T-cell (primary cell): ENCODE data around the gene XRCC3. TPM values are rescaled to one million over a fixed set of nuclear protein-coding genes. Genes with fewer than 3 reads are reported as not detected.

Experiments
- ATAC-seq, 4 experiments: fragments of 200-7000 bp in 3 of 4; fragments of 150-1000 bp in 1 of 4; cut with Tn5 transposase; replicated peaks in 1 of 4; 1 replicate in 3 of 4; 2 replicates in 1 of 4; pipeline ENCODE4 v1.10.0; 2021; ENCODE audit warnings: moderate library complexity in 3 of 4, mild to moderate bottlenecking in 2 of 4, moderate number of reproducible peaks in 1 of 4
- CTCF ChIA-PET, 2 donors: fragments of 300-600 bp; sonication (Branson Sonifier 250); formaldehyde crosslinking; loops; one replicate each; lab custom pipeline; 2022; ENCODE audit warnings: antibody characterized with exemption in 2 of 2; lab: Charles Lee
- POLR2A ChIA-PET, 2 donors: fragments of 300-600 bp; sonication (Branson Sonifier 250); formaldehyde crosslinking; loops; one replicate each; lab custom pipeline; 2022; ENCODE audit warnings: antibody characterized with exemption in 2 of 2; lab: Charles Lee
- DNase-seq, 35 experiments: peaks; one replicate each; pipeline versions ENCODE4 v3.0.0 to v3.0.0-alpha.2; 2013 to 2023
- H3K27ac ChIP-seq: one replicate; pipeline ENCODE4 v1.5.1; 2013; ENCODE audit warnings: low read length
- H3K27me3 ChIP-seq, 2 experiments: replicated peaks in 1 of 2; 1 replicate in 1 of 2; 2 replicates in 1 of 2; pipeline versions ENCODE4 v1.6.1 to v1.7.0; 2013; ENCODE audit warnings: low read length in 1 of 2, mixed read lengths in 1 of 2; ENCODE audit not compliant: control insufficient read depth in 2 of 2, insufficient read depth in 2 of 2; ENCODE audit errors: extremely low read depth in 1 of 2
- H3K36me3 ChIP-seq, 2 donors: 1 replicate in 1 of 2; 2 replicates in 1 of 2; pipeline versions ENCODE4 v1.6.1 to v1.7.0; 2013; ENCODE audit warnings: low read length in 1 of 2; ENCODE audit not compliant: control insufficient read depth in 2 of 2, insufficient read depth in 1 of 2; ENCODE audit errors: extremely low read depth in 1 of 2
- H3K4me1 ChIP-seq, 2 experiments: 1 replicate in 1 of 2; 2 replicates in 1 of 2; pipeline versions ENCODE4 v1.6.1 to v1.7.0; 2013; ENCODE audit warnings: low read length in 2 of 2, mixed read lengths in 1 of 2; ENCODE audit not compliant: insufficient read depth in 2 of 2, control insufficient read depth in 1 of 2; ENCODE audit errors: extremely low read depth in 1 of 2
- H3K4me3 ChIP-seq, 2 donors: 1 replicate in 1 of 2; 2 replicates in 1 of 2; pipeline versions ENCODE4 v1.5.1 to v1.7.0; 2013; ENCODE audit warnings: mild to moderate bottlenecking in 2 of 2, low read length in 1 of 2, moderate library complexity in 1 of 2; ENCODE audit not compliant: control insufficient read depth in 1 of 2; ENCODE audit errors: extremely low read depth in 1 of 2
- H3K9me3 ChIP-seq: 2 replicates; pipeline ENCODE4 v1.7.0; 2013
- H3K27ac Mint-ChIP-seq, 2 donors: one replicate each; pipeline ENCODE4 v1.8.0; 2020 to 2021; ENCODE audit warnings: mild to moderate bottlenecking in 2 of 2, mixed read lengths in 2 of 2
- H3K27me3 Mint-ChIP-seq, 2 donors: one replicate each; pipeline ENCODE4 v1.8.0; 2021 to 2022; ENCODE audit warnings: mixed read lengths in 2 of 2
- H3K36me3 Mint-ChIP-seq: one replicate; pipeline ENCODE4 v1.8.0; 2021; ENCODE audit warnings: mixed read lengths
- H3K4me1 Mint-ChIP-seq, 3 donors: one replicate each; pipeline ENCODE4 v1.8.0; 2020 to 2022; ENCODE audit warnings: mixed read lengths in 3 of 3, mild to moderate bottlenecking in 1 of 3
- H3K4me3 Mint-ChIP-seq, 3 donors: one replicate each; pipeline ENCODE4 v1.8.0; 2020 to 2022; ENCODE audit warnings: mild to moderate bottlenecking in 3 of 3, mixed read lengths in 3 of 3, moderate library complexity in 3 of 3
- H3K9me3 Mint-ChIP-seq, 3 donors: one replicate each; pipeline ENCODE4 v1.8.0; 2020 to 2022; ENCODE audit warnings: mixed read lengths in 3 of 3
- WGBS: methylation state at CpG from one replicate; pipeline ENCODE4 v1.1.5; 2013; ENCODE audit warnings: missing lambda C conversion rate; ENCODE audit not compliant: insufficient coverage; 5-methylcytosine and 5-hydroxymethylcytosine counted together
- total RNA-seq, 35 experiments: library from RNA in 6 of 35; stranded (reverse) in 6 of 35; fragments of 120-200 nt in 1 of 35; gene quantifications; one replicate each; pipeline versions ENCODE4 v1.2.1 to v1.2.4 and lab custom pipeline; 2013 to 2026

The XRCC3 gene
- total RNA-seq, 5 donors from 2014 or later (not counting 1 experiment from before 2014, with no cell fraction given), result 7.4 to 15.1 (median 12.9) TPM

DNA sequence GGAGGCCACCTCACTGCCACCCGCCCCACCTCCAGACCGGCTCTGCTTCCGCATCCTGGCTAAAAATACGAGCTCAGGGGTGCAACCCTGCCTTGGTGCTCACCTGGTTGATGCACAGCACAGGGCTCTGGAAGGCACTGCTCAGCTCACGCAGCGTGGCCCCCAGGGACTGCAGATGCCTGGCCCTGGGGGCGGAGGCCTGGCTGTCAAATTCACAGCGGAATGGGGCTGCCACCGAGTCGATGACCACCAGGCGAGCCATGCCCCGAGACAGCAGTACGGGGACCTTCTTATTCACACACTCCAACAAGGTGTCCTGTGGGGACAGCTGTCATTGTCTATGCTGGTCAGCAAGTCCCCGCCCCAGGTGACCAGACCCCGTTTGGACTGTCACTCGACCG, 16.0 kb downstream of the XRCC3 start:
- ChIA-PET CTCF (no interaction called here), POLR2A (no interaction called here)
- H3K36me3 ChIP-seq, result peaks cover 24 to 53% of the 10 kb centered on the region in 2 donors
- no peak overlapping the region for H3K4me3 Mint-ChIP-seq
- H3K27ac ChIP-seq, result no peak overlapping the region
- peaks cover 10% of the 10 kb centered on the region for H3K36me3 Mint-ChIP-seq
- no peaks in the 10 kb centered on the region for H3K27me3 ChIP-seq
- no peak overlapping the region for H3K4me3 ChIP-seq
- DNase-seq (no peak), ATAC-seq (no peak)
- no peaks in the 10 kb centered on the region for H3K9me3 Mint-ChIP-seq
- peaks cover 2 to 15% (median 10%) of the 10 kb centered on the region in 3 donors for H3K4me1 Mint-ChIP-seq
- 92% methylated on average over 17 of the region's 17 CpGs for WGBS
- no peak overlapping the region for H3K27ac Mint-ChIP-seq
- no peaks in the 10 kb centered on the region for H3K27me3 Mint-ChIP-seq
- peaks cover 0 to 9% of the 10 kb centered on the region in 2 experiments for H3K4me1 ChIP-seq
- no peaks in the 10 kb centered on the region for H3K9me3 ChIP-seq

DNA sequence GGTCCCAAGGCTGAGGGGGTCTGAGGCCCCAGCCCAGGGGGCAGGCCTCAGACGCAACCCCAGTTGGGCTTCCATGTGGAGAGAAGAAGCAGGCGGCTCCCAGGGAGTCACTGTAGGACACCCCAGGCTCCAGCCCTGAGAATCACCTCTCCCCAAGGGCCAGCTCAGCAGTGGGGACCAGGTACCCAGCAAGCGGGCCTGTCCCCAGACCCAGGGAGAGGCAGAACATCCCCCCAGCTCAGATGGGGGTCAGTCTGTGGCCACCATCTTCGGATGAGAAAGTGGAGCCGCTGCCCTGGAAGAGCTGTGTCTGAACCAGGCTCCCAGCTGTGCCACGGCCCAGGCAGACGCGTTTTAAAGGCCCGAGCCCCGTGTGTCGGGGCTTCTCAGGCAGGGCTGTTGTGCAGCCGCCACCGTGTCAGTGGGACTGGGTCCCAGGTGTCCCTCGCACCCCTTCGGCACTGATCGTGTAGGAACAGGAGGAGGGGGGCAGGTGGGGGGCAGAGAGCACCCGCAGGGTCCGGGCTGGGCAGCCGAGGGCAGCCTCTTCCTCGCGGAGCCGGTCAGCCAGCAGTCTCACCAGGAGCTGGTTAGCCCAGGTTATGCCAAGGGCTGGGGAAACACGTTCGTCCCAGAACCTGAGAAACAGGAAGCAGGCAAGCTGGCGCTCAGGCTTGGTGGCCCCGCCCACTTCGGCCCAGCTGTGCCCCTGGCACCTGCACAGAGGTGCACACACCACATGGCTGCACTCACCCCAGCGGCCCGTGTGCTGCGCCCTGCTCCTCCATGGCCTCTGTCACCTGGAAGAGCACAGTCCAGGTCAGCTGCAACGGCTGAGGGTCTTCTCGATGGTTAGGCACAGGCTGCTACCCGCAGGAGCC, 16.6 kb downstream of the XRCC3 start:
- H3K27me3 ChIP-seq, result no peaks in the 10 kb centered on the region
- Mint-ChIP-seq H3K4me3 (no peak overlapping the region), H3K27ac (no peak overlapping the region), H3K9me3 (no peaks in the 10 kb centered on the region), H3K4me1 (peaks cover 2 to 15% (median 10%) of the 10 kb centered on the region in 3 donors), H3K36me3 (peaks cover 7% of the 10 kb centered on the region), H3K27me3 (no peaks in the 10 kb centered on the region)
- peaks cover 24 to 56% of the 10 kb centered on the region in 2 donors for H3K36me3 ChIP-seq
- no peak for DNase-seq
- ChIA-PET CTCF (no interaction called here), POLR2A (no interaction called here)
- peak in 2 of 4 experiments; percentile 14 to 24 for ATAC-seq
- WGBS, result 83% methylated on average over 33 of the region's 33 CpGs
- no peaks in the 10 kb centered on the region for H3K9me3 ChIP-seq
- H3K27ac ChIP-seq, result no peak overlapping the region
- peaks cover 0 to 9% of the 10 kb centered on the region in 2 experiments for H3K4me1 ChIP-seq
- no peak overlapping the region for H3K4me3 ChIP-seq

DNA sequence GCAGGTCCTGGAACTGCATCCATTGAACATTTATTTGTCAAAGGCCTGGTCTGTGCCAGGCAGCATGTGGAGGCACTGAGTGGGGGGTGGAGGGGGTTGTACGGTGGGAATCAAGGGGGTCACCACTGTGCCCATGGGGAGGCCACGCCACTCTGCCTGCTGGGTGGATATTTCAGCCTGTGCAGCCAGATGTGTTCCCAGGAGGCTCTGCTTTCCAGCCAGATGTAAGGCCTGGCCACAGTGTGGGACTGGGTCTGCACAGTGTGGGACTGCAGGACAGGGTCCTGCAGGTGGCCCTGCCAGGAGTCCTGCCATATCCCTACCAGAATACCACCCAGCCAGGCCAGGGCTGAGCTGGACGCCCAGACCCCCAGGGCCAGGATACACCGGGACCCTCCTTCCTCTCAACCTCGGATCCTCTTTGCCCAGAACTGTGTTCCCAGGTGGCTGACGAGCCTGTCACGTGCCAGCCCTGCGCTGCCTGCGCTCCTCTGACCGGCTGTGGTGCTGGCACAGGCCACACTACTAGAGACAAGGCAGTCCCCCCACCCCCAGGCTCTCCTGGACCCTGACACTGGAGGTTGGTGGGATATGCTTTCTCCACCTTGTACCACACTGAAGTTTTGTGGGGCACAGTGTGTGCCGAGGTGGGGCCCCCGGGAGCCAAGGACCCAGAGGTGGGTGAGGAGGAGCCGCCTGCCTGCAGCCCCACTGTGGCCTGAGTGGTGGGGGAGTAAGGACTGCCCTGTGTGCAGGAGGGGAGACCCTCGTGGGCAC, 17.5 kb downstream of the XRCC3 start:
- Histone ChIP-seq H3K27ac (no peak overlapping the region), H3K4me1 (peaks cover 0 to 9% of the 10 kb centered on the region in 2 experiments), H3K9me3 (no peaks in the 10 kb centered on the region), H3K36me3 (peaks cover 23 to 58% of the 10 kb centered on the region in 2 donors), H3K4me3 (no peak overlapping the region), H3K27me3 (no peaks in the 10 kb centered on the region)
- Mint-ChIP-seq H3K27me3 (no peaks in the 10 kb centered on the region), H3K4me1 (peaks cover 2 to 15% (median 10%) of the 10 kb centered on the region in 3 donors), H3K27ac (peak overlapping the region in 1 of 2 donors; percentile 11), H3K36me3 (peaks cover 4% of the 10 kb centered on the region), H3K4me3 (no peak overlapping the region), H3K9me3 (no peaks in the 10 kb centered on the region)
- ChIA-PET POLR2A (no interaction called here), CTCF (no interaction called here)
- ATAC-seq (no peak), DNase-seq (no peak)
- WGBS, result 83% methylated on average over 7 of the region's 14 CpGs

DNA sequence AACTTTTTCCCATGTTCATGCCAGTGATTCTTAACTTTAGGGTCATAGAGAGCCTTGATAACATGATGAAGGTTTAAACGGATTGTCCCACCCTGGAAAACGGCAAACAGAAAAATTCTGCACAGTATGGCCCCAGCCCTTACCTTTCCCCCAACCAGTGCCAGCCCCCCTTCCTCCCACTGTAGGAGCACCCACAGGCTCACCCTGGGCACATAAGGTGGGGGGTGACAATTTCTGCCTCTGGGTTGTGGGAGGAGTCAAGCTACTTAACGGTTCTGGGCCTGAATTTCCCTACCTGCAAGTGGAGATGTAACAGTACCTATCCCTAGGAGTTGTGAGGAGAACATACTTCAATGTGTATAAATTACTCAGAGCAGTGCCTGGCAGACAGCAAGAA, 18.0 kb downstream of the XRCC3 start:
- peaks cover 4% of the 10 kb centered on the region for H3K36me3 Mint-ChIP-seq
- Histone ChIP-seq H3K27me3 (no peaks in the 10 kb centered on the region), H3K36me3 (peaks cover 18 to 58% of the 10 kb centered on the region in 2 donors), H3K4me3 (no peak overlapping the region), H3K9me3 (no peaks in the 10 kb centered on the region), H3K27ac (no peak overlapping the region), H3K4me1 (peaks cover 0 to 9% of the 10 kb centered on the region in 2 experiments)
- H3K9me3 Mint-ChIP-seq, result no peaks in the 10 kb centered on the region
- ChIA-PET POLR2A (no interaction called here), CTCF (no interaction called here)
- no peak overlapping the region for H3K27ac Mint-ChIP-seq
- WGBS, result no CpG with 5 or more reads among the region's 3 CpGs
- ATAC-seq, result no peak
- no peak for DNase-seq
- no peaks in the 10 kb centered on the region for H3K27me3 Mint-ChIP-seq
- H3K4me1 Mint-ChIP-seq, result peaks cover 2 to 15% (median 10%) of the 10 kb centered on the region in 3 donors
- H3K4me3 Mint-ChIP-seq, result no peak overlapping the region

DNA sequence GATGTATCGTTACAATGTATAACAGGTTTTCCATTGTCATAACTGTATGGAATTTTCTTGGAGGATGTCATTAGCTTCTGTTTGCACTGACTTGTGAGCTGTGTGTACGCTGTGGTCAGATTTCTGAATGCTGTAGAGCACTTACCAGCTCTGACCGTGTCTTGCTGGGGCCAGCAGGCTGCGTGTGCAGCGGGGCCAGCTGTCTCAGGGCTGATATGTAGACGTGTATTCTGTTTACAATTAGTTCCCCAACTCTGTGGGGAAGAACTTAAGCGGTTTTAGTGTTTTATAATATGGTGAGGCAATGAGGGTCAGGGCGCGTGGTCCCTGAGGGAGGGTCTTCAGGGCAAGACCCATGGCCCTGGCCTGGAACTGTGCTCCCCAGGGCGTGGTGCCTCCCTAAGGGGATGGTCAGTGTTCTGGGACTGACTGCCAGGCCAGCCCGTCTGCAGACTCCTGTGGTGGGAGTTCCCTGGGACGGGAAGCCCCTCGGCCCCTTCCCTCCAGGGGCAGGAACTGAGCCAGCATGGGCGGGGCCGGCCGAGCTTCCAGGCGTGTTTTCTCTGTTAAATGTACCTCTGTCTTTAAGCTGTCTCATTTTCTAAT, 18.7 kb downstream of the XRCC3 start:
- POLR2A ChIA-PET, result no interaction called here

DNA sequence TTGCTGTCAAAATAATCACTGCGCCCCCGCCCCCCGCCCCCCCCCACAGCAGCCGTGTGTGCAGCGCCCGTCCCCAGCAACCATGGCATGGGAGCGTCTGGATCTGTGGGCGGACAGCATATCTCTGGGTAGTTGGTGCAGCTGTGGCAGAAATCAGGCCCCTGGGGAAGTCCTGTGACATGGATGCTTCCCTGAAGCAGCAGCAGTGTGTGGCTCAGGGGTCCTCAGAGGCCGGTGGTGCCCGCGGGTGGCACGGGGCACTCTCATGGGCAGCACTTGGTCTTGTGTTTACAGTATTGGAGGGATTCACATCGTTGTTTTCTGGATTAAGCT, 19.2 kb downstream of the XRCC3 start:
- peaks cover 2 to 15% (median 10%) of the 10 kb centered on the region in 3 donors for H3K4me1 Mint-ChIP-seq
- no peaks in the 10 kb centered on the region for H3K36me3 Mint-ChIP-seq
- H3K27me3 Mint-ChIP-seq, result no peaks in the 10 kb centered on the region
- H3K4me1 ChIP-seq, result peaks cover 0 to 9% of the 10 kb centered on the region in 2 experiments
- POLR2A ChIA-PET, result no interaction called here
- H3K27ac Mint-ChIP-seq, result peak overlapping the region in 1 of 2 donors; percentile 12
- no peaks in the 10 kb centered on the region for H3K9me3 Mint-ChIP-seq
- peaks cover 16 to 60% of the 10 kb centered on the region in 2 donors for H3K36me3 ChIP-seq
- no peak for ATAC-seq
- WGBS, result 85% methylated on average over 9 of the region's 13 CpGs
- H3K4me3 ChIP-seq, result no peak overlapping the region
- no peaks in the 10 kb centered on the region for H3K27me3 ChIP-seq
- no peak for DNase-seq
- no peak overlapping the region for H3K4me3 Mint-ChIP-seq
- CTCF ChIA-PET, result no interaction called here
- no peaks in the 10 kb centered on the region for H3K9me3 ChIP-seq
- H3K27ac ChIP-seq, result no peak overlapping the region

More for the DNA sequence above, 18.7 kb downstream of the XRCC3 start:
- no peaks in the 10 kb centered on the region for H3K9me3 ChIP-seq
- H3K36me3 ChIP-seq, result peaks cover 18 to 62% of the 10 kb centered on the region in 2 donors
- Mint-ChIP-seq H3K4me1 (peaks cover 2 to 15% (median 10%) of the 10 kb centered on the region in 3 donors), H3K27ac (peak overlapping the region in 1 of 2 donors; percentile 12), H3K9me3 (no peaks in the 10 kb centered on the region), H3K36me3 (no peaks in the 10 kb centered on the region), H3K4me3 (no peak overlapping the region), H3K27me3 (no peaks in the 10 kb centered on the region)
- CTCF ChIA-PET, result no interaction called here
- no peak for DNase-seq
- H3K4me1 ChIP-seq, result peaks cover 0 to 9% of the 10 kb centered on the region in 2 experiments
- no peak overlapping the region for H3K4me3 ChIP-seq
- ATAC-seq, result no peak
- no peaks in the 10 kb centered on the region for H3K27me3 ChIP-seq
- WGBS, result 84% methylated on average over 15 of the region's 17 CpGs
- H3K27ac ChIP-seq, result no peak overlapping the region
